ENCODE measurements around the gene TOR1AIP2. TPM values are rescaled to one million over a fixed set of nuclear protein-coding genes. Genes with fewer than 3 reads are reported as not detected.

TOR1AIP2 gene
- 37.6 and 49.9 TPM in 2 replicates for total RNA-seq

DNA sequence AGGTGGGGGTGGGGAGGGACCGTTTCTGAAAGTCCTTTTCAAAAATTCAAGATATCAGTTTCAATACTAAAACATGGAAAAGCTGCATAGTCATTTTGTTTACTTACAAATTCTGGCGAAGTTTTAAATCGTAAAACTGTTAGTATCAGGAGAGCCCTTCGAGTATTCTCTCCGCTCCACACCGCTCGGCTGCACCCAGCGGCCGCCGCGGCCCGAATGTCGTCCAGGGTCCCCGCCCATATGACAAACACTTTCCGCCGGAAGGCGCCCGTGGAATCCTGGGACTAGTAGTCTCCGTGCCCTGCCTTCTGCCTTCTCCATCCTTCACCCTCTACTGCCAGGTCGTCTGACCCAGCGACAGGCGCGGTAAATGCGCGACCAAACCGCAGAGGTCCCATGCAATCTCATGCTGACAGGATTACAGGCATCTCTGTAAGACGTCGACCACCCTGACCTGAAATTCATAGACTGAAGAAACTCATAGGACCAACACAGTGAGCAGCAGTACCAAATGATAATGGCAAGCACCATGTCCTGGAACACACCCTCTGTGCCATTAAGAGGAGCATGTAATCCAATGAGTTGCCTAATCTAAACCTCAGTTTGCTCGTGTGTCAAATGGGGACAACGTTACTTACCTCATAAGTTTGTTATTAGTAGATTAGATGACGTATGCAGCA, at the start of gene TOR1AIP2:
TSS of gene TOR1AIP2 (minus strand) at position 218 of the 680 bp plus-strand sequence. CDS start 25,138 bp downstream, outside the sequence.

DNA sequence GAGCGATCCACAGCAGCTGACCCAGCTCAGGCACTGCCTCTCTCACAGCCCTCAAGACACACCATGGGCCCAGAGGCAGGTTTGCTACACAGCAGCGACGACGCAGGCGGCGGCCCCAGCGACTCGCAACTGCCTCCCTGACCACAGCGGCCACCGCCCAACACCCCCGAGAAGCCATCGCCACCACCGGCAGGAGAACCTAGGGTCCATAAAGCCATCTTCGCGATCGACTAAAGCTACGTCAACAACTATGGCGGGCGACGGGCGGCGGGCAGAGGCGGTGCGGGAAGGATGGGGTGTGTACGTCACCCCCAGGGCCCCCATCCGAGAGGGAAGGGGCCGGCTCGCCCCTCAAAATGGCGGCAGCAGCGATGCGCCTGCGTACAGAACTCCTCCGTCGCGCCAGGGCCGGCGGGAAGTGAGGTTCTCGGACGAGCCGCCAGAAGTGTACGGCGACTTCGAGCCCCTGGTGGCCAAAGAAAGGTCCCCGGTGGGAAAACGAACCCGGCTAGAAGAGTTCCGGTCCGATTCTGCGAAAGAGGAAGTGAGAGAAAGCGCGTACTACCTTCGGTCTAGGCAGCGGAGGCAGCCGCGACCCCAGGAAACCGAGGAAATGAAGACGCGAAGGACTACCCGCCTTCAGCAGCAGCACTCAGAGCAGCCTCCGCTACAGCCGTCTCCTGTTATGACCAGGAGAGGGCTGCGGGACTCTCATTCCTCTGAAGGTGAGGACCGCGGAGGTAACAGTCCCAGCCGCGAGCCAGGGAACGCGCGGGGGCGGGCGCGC, 4.8 kb upstream of the TOR1AIP2 start, which contains the start of gene TOR1AIP1:
TSS of gene TOR1AIP1 (plus strand) at position 33 of the 787 bp plus-strand sequence. CDS start at position 251, 218 bp downstream.

Other genes with a start within 250 kb of the TOR1AIP2 start
- gene FAM163A, start 134.5 kb downstream of the TOR1AIP2 start, total RNA-seq, result not detected in 2 replicates
- 26.6 and 30.8 TPM in 2 replicates for gene TOR1AIP1, start 4.5 kb upstream of the TOR1AIP2 start, total RNA-seq
- 13.2 and 16.5 TPM in 2 replicates for gene CEP350, start 77.0 kb upstream of the TOR1AIP2 start, total RNA-seq

All from bronchus fibroblast of lung (primary cell).